Activated T-cell treated with anti-CD3 and anti-CD28 coated beads, Interleukin-2, amount 50 U/mL, for 24 hours (primary cell): Measurements from ENCODE around the gene TAT.
A peak's percentile ranks its signal among the peaks of the same experiment; 100 is the strongest.
"Not testable (repeated sequence)": the region's sequence is repeated elsewhere in the genome, so short reads cannot be mapped to it uniquely, and the experiment has no call there.

Experiments used
- DNase-seq: peaks from one replicate; pipeline ENCODE4 v3.0.0-alpha.2; 2020
- H3K27ac Mint-ChIP-seq: 2 replicates; pipeline ENCODE4 v1.8.0; 2020; ENCODE audit warnings: mild to moderate bottlenecking, mixed read lengths
- H3K27me3 Mint-ChIP-seq: 2 replicates; pipeline ENCODE4 v1.8.0; 2020; ENCODE audit warnings: mixed read lengths
- H3K36me3 Mint-ChIP-seq: 2 replicates; pipeline ENCODE4 v1.8.0; 2020; ENCODE audit warnings: low read depth, mixed read lengths
- H3K4me1 Mint-ChIP-seq: 2 replicates; pipeline ENCODE4 v1.8.0; 2020; ENCODE audit warnings: low read depth, mixed read lengths
- H3K4me3 Mint-ChIP-seq: 2 replicates; pipeline ENCODE4 v1.8.0; 2020; ENCODE audit warnings: mild to moderate bottlenecking, moderate library complexity, mixed read lengths
- H3K9me3 Mint-ChIP-seq: 2 replicates; pipeline ENCODE4 v1.8.0; 2020; ENCODE audit warnings: mixed read lengths

Gene TAT

GRCh38 chr16:71576971-71577370 lies at the start of gene TAT:
Gene TAT, minus strand, starts transcription at chr16:71577092. Its CDS starts 677 bp downstream, at chr16:71576415.
- no peak for DNase-seq
- Mint-ChIP-seq H3K4me3 (no peak within 1 kb of the TSS), H3K4me1 (no peaks in the 10 kb centered on the region), H3K27ac (no peak within 1 kb of the TSS), H3K27me3 (peaks cover 23% of the 10 kb centered on the region), H3K9me3 (no peaks in the 10 kb centered on the region), H3K36me3 (no peaks in the 10 kb centered on the region)

- peaks cover 7% of the 10 kb centered on the region for H3K4me1 Mint-ChIP-seq
- H3K9me3 Mint-ChIP-seq = no peaks in the 10 kb centered on the region
- no peak within 1 kb of the TSS for H3K27ac Mint-ChIP-seq
- H3K27me3 Mint-ChIP-seq = peaks cover 31% of the 10 kb centered on the region
- peak within 1 kb of the TSS; percentile 42 for H3K4me3 Mint-ChIP-seq
- H3K36me3 Mint-ChIP-seq = no peaks in the 10 kb centered on the region
- peak; percentile 54 for DNase-seq
Measured at GRCh38 chr16:71626018-71626857, 49.3 kb upstream of the TAT start, which contains the start of gene MARVELD3. Gene MARVELD3, plus strand, starts transcription at chr16:71626184. Its CDS starts 46 bp downstream, at chr16:71626230.

GRCh38 chr16:71625113-71625850 lies 48.4 kb upstream of the TAT start:
- Mint-ChIP-seq H3K27ac (no peak overlapping the region), H3K9me3 (no peaks in the 10 kb centered on the region), H3K36me3 (no peaks in the 10 kb centered on the region), H3K27me3 (peaks cover 31% of the 10 kb centered on the region), H3K4me3 (no peak overlapping the region), H3K4me1 (peaks cover 7% of the 10 kb centered on the region)
- no peak for DNase-seq

GRCh38 chr16:71623597-71623996 lies 46.7 kb upstream of the TAT start:
- Mint-ChIP-seq H3K27me3 (peaks cover 27% of the 10 kb centered on the region), H3K36me3 (no peaks in the 10 kb centered on the region), H3K4me3 (no peak overlapping the region), H3K4me1 (peaks cover 7% of the 10 kb centered on the region), H3K9me3 (no peaks in the 10 kb centered on the region), H3K27ac (no peak overlapping the region)
- DNase-seq = no peak

- Mint-ChIP-seq H3K27ac (no peak overlapping the region), H3K27me3 (peaks cover 21% of the 10 kb centered on the region), H3K4me1 (peaks cover 7% of the 10 kb centered on the region), H3K4me3 (no peak overlapping the region), H3K9me3 (no peaks in the 10 kb centered on the region), H3K36me3 (no peaks in the 10 kb centered on the region)
- no peak for DNase-seq
Measured at GRCh38 chr16:71622088-71622487, 45.2 kb upstream of the TAT start.

- no peak for DNase-seq
- Mint-ChIP-seq H3K4me3 (no peak overlapping the region), H3K27ac (no peak overlapping the region), H3K36me3 (no peaks in the 10 kb centered on the region), H3K27me3 (peaks cover 33% of the 10 kb centered on the region), H3K4me1 (peaks cover 7% of the 10 kb centered on the region), H3K9me3 (no peaks in the 10 kb centered on the region)
Measured at GRCh38 chr16:71618429-71618828, 41.5 kb upstream of the TAT start.

- not testable (repeated sequence) for H3K36me3 Mint-ChIP-seq, H3K4me1 Mint-ChIP-seq, H3K4me3 Mint-ChIP-seq, DNase-seq, H3K9me3 Mint-ChIP-seq, H3K27ac Mint-ChIP-seq
- peaks cover 51% of the 10 kb centered on the region for H3K27me3 Mint-ChIP-seq
Measured at GRCh38 chr16:71614956-71615355, 38.1 kb upstream of the TAT start.

- Mint-ChIP-seq H3K36me3 (no peaks in the 10 kb centered on the region), H3K4me3 (no peak overlapping the region), H3K27ac (no peak overlapping the region), H3K4me1 (peaks cover 12% of the 10 kb centered on the region), H3K9me3 (no peaks in the 10 kb centered on the region), H3K27me3 (peaks cover 40% of the 10 kb centered on the region)
- peak; percentile 86 for DNase-seq
Measured at GRCh38 chr16:71610936-71611871, 34.3 kb upstream of the TAT start.

- peaks cover 37% of the 10 kb centered on the region for H3K27me3 Mint-ChIP-seq
Measured at GRCh38 chr16:71610447-71610846, 33.6 kb upstream of the TAT start.

GRCh38 chr16:71609066-71609465 lies 32.2 kb upstream of the TAT start:
- no peak for DNase-seq
- Mint-ChIP-seq H3K27ac (peak overlapping the region; percentile 94), H3K27me3 (peaks cover 26% of the 10 kb centered on the region), H3K36me3 (no peaks in the 10 kb centered on the region), H3K4me1 (peaks cover 12% of the 10 kb centered on the region), H3K9me3 (no peaks in the 10 kb centered on the region), H3K4me3 (no peak overlapping the region)

More at GRCh38 chr16:71610447-71610846, 33.6 kb upstream of the TAT start:
- Mint-ChIP-seq H3K9me3 (no peaks in the 10 kb centered on the region), H3K4me1 (peaks cover 12% of the 10 kb centered on the region), H3K36me3 (no peaks in the 10 kb centered on the region), H3K4me3 (no peak overlapping the region), H3K27ac (no peak overlapping the region)
- DNase-seq = no peak

GRCh38 chr16:71600822-71601221 lies 23.9 kb upstream of the TAT start:
- Mint-ChIP-seq H3K27me3 (peaks cover 17% of the 10 kb centered on the region), H3K4me1 (no peaks in the 10 kb centered on the region), H3K9me3 (no peaks in the 10 kb centered on the region)

GRCh38 chr16:71598426-71598825 lies 21.5 kb upstream of the TAT start:
- H3K36me3 Mint-ChIP-seq, H3K4me3 Mint-ChIP-seq, H3K27ac Mint-ChIP-seq, H3K9me3 Mint-ChIP-seq, DNase-seq, H3K4me1 Mint-ChIP-seq: not testable (repeated sequence)
- H3K27me3 Mint-ChIP-seq = peaks cover 34% of the 10 kb centered on the region

More at GRCh38 chr16:71600822-71601221, 23.9 kb upstream of the TAT start:
- Mint-ChIP-seq H3K4me3 (no peak overlapping the region), H3K27ac (no peak overlapping the region), H3K36me3 (no peaks in the 10 kb centered on the region)
- DNase-seq = no peak

- H3K36me3 Mint-ChIP-seq, H3K9me3 Mint-ChIP-seq, H3K4me3 Mint-ChIP-seq, DNase-seq, H3K4me1 Mint-ChIP-seq, H3K27ac Mint-ChIP-seq: not testable (repeated sequence)
- H3K27me3 Mint-ChIP-seq = peaks cover 44% of the 10 kb centered on the region
Measured at GRCh38 chr16:71595340-71595826, 18.5 kb upstream of the TAT start.
